ENCODE data around the gene RAB6A. TPM values are rescaled to one million over a fixed set of nuclear protein-coding genes. Genes with fewer than 3 reads are reported as not detected.
"Not testable (repeated sequence)": the region's sequence is repeated elsewhere in the genome, so short reads cannot be mapped to it uniquely, and the experiment has no call there.

RAB6A gene
- total and polyA plus RNA-seq, 7 donors: 60.9 to 162 (median 118) TPM

DNA sequence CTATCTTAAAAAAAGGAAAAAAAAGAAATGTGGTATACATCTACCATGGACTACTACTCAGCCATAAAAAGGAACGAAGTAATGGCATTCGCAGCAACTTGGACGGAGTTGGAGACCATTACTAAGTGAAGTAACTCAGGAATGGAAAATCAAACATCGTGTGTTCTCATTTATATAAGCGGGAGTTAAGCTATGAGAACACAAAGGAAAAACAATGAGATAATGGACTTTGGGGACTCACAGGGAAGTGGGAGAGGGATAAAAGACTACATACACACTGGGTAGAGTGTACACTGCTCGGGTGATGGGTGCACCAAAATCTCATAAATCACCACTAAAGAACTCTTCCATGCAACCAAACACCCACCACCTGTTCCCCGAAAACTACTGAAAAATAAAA is 11.8 kb downstream of the RAB6A start:
- no peak overlapping the region for H3K4me3 ChIP-seq
- H3K27ac ChIP-seq: no peak overlapping the region
- no peaks in the 10 kb centered on the region for H3K36me3 ChIP-seq
- intact Hi-C loops (cut with DNase I): no loop called here
- H3K27me3 ChIP-seq: no peaks in the 10 kb centered on the region
- 95 to 96% methylated on average over 7 of the region's 7 CpGs for WGBS, 2 donors
- H3K9me3 ChIP-seq: no peaks in the 10 kb centered on the region
- TF ChIP-seq POLR2A (IDR thresholded peaks at IDR 0.05) (no peak), POLR2AphosphoS5 (IDR thresholded peaks at IDR 0.05) (no peak), EP300 (IDR thresholded peaks at IDR 0.05) (no peak)
- TF ChIP-seq, protein P1, sequence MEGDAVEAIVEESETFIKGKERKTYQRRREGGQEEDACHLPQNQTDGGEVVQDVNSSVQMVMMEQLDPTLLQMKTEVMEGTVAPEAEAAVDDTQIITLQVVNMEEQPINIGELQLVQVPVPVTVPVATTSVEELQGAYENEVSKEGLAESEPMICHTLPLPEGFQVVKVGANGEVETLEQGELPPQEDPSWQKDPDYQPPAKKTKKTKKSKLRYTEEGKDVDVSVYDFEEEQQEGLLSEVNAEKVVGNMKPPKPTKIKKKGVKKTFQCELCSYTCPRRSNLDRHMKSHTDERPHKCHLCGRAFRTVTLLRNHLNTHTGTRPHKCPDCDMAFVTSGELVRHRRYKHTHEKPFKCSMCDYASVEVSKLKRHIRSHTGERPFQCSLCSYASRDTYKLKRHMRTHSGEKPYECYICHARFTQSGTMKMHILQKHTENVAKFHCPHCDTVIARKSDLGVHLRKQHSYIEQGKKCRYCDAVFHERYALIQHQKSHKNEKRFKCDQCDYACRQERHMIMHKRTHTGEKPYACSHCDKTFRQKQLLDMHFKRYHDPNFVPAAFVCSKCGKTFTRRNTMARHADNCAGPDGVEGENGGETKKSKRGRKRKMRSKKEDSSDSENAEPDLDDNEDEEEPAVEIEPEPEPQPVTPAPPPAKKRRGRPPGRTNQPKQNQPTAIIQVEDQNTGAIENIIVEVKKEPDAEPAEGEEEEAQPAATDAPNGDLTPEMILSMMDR (IDR thresholded peaks at IDR 0.05): no peak
- no peak for DNase-seq
- H3K4me1 ChIP-seq: peaks cover 0 to 46% (median 11%) of the 10 kb centered on the region in 4 donors

GRCh38 chr11:73748300-73748699 is 12.6 kb downstream of the RAB6A start:
- intact Hi-C loops (cut with DNase I): no loop called here
- no peaks in the 10 kb centered on the region for H3K9me3 ChIP-seq
- no peak for DNase-seq
- peaks cover 0 to 46% (median 11%) of the 10 kb centered on the region in 4 donors for H3K4me1 ChIP-seq
- TF ChIP-seq POLR2AphosphoS5 (IDR thresholded peaks at IDR 0.05): no peak
- TF ChIP-seq, protein P1 (IDR thresholded peaks at IDR 0.05): no peak
- WGBS, 2 donors: 92 to 95% methylated on average over 5 of the region's 5 CpGs
- no peak overlapping the region for H3K27ac ChIP-seq
- no peaks in the 10 kb centered on the region for H3K36me3 ChIP-seq
- no peak overlapping the region for H3K4me3 ChIP-seq
- no peaks in the 10 kb centered on the region for H3K27me3 ChIP-seq

GRCh38 chr11:73747762-73748161 is 13.1 kb downstream of the RAB6A start:
- Histone ChIP-seq H3K27me3 (no peaks in the 10 kb centered on the region), H3K27ac (no peak overlapping the region), H3K36me3 (no peaks in the 10 kb centered on the region), H3K4me1 (peaks cover 0 to 42% (median 9%) of the 10 kb centered on the region in 4 donors), H3K4me3 (no peak overlapping the region), H3K9me3 (no peaks in the 10 kb centered on the region)
- DNase-seq: no peak
- TF ChIP-seq POLR2A (IDR thresholded peaks at IDR 0.05): no peak
- no peak for TF ChIP-seq POLR2AphosphoS5 (IDR thresholded peaks at IDR 0.05)
- TF ChIP-seq, protein P1 (IDR thresholded peaks at IDR 0.05): no peak
- TF ChIP-seq EP300 (IDR thresholded peaks at IDR 0.05): no peak
- intact Hi-C loops (cut with DNase I): no loop called here
- 65 to 78% methylated on average over 3 of the region's 3 CpGs for WGBS, 2 donors

DNA sequence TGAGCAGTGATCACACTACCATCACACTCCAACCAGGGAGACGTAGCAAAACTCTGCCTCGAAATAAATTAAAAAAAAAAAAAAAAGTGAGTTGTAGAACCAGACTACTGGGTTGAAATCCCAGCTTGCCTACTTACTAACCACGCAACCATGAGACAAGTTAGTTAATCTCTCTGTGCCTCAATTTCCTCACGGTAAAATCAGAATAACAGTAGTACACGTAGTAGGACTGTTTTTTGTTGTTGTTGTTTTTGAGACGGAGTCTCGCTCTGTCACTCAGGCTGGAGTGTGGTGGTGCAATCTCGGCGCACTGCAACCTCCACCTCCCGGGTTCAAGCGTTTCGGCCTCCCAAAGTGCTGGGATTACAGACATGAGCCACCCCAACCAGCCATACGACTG is 14.2 kb downstream of the RAB6A start:
- no peak for DNase-seq
- H3K4me1 ChIP-seq: peaks cover 0 to 32% (median 3%) of the 10 kb centered on the region in 4 donors
- H3K36me3 ChIP-seq: no peaks in the 10 kb centered on the region
- H3K4me3 ChIP-seq: no peak overlapping the region
- intact Hi-C loops (cut with DNase I): no loop called here
- 97 to 98% methylated on average over 13 of the region's 13 CpGs for WGBS, 2 donors
- no peak overlapping the region for H3K27ac ChIP-seq
- no peaks in the 10 kb centered on the region for H3K27me3 ChIP-seq
- TF ChIP-seq, protein P1 (IDR thresholded peaks at IDR 0.05): no peak
- no peak for TF ChIP-seq EP300 (IDR thresholded peaks at IDR 0.05)
- TF ChIP-seq POLR2AphosphoS5 (IDR thresholded peaks at IDR 0.05): no peak
- TF ChIP-seq POLR2A (IDR thresholded peaks at IDR 0.05): no peak
- no peaks in the 10 kb centered on the region for H3K9me3 ChIP-seq

GRCh38 chr11:73743045-73743444 is 17.8 kb downstream of the RAB6A start:
- H3K36me3 ChIP-seq: no peaks in the 10 kb centered on the region
- no peaks in the 10 kb centered on the region for H3K27me3 ChIP-seq
- WGBS, 2 donors: 96% methylated on average over 7 of the region's 7 CpGs
- peaks cover 0 to 16% (median 3%) of the 10 kb centered on the region in 4 donors for H3K4me1 ChIP-seq
- no peaks in the 10 kb centered on the region for H3K9me3 ChIP-seq
- H3K4me3 ChIP-seq: no peak overlapping the region
- TF ChIP-seq POLR2AphosphoS5 (IDR thresholded peaks at IDR 0.05): no peak
- no peak for DNase-seq
- H3K27ac ChIP-seq: no peak overlapping the region
- intact Hi-C loops (cut with DNase I): no loop called here

GRCh38 chr11:73735959-73736358 is 24.9 kb downstream of the RAB6A start:
- H3K4me3 ChIP-seq; H3K27me3 ChIP-seq; H3K27ac ChIP-seq; DNase-seq; intact Hi-C loops (cut with DNase I); H3K9me3 ChIP-seq; H3K36me3 ChIP-seq: not testable (repeated sequence)
- WGBS, 2 donors: 79 to 84% methylated on average over 7 of the region's 7 CpGs
- H3K4me1 ChIP-seq: peaks cover 0 to 23% (median 18%) of the 10 kb centered on the region in 4 donors

All from sigmoid colon (tissue), 7 donors.